Body of pancreas (tissue), 4 donors: Measurements from ENCODE around the gene MTSS2.

ENCODE experiments used
- POLR2A ChIP-seq, 3 donors: fragments of 450-650 bp; IDR thresholded peaks; one replicate each; pipeline ENCODE4 v1.6.1; 2016; ENCODE audit warnings: antibody characterized with exemption in 3 of 3, mild to moderate bottlenecking in 2 of 3
- TF ChIP-seq, protein P1 (sequence below), 7 experiments: fragments of 450-650 bp in 4 of 7; fragments of 200-600 bp in 3 of 7; sonication (generic) in 3 of 7; IDR thresholded peaks; one replicate each; pipeline ENCODE4 v1.5.1; 2016 to 2019; ENCODE audit warnings: antibody characterized with exemption in 7 of 7

DNA sequence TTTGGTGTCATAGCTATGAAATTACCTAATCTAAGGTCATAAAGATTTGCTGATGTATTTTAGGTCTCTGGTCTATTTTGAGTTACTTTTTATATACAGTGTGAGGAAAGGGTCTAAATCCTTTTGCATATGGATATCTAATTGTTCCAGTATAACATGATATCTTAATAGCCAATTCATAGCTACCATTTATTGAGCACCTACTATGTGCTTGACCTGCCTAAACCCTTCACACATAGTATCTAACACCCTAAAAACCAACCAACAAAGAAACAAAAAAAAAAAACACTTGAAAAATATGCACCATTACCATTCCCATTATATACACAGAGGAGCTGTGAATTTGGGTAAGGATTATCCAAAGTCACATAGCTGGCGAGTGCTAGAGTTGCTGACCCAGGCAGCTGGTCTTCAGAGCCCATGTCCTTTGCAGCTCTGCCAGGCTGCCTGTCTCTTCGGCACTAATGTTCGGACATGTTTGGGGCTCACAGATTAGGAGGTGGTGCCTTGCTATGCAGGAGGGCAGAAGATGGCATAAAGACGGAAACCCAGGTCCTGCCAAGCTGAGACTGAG lies 48.8 kb upstream of the MTSS2 start:
- TF ChIP-seq, protein P1, sequence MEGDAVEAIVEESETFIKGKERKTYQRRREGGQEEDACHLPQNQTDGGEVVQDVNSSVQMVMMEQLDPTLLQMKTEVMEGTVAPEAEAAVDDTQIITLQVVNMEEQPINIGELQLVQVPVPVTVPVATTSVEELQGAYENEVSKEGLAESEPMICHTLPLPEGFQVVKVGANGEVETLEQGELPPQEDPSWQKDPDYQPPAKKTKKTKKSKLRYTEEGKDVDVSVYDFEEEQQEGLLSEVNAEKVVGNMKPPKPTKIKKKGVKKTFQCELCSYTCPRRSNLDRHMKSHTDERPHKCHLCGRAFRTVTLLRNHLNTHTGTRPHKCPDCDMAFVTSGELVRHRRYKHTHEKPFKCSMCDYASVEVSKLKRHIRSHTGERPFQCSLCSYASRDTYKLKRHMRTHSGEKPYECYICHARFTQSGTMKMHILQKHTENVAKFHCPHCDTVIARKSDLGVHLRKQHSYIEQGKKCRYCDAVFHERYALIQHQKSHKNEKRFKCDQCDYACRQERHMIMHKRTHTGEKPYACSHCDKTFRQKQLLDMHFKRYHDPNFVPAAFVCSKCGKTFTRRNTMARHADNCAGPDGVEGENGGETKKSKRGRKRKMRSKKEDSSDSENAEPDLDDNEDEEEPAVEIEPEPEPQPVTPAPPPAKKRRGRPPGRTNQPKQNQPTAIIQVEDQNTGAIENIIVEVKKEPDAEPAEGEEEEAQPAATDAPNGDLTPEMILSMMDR (IDR thresholded peaks at IDR 0.05): no peak
- no peak for TF ChIP-seq POLR2A (IDR thresholded peaks at IDR 0.05)
